ENCODE measurements around the gene IFITM2.
A peak's percentile ranks its signal among the peaks of the same experiment; 100 is the strongest.
"Not testable (repeated sequence)": the region's sequence is repeated elsewhere in the genome, so short reads cannot be mapped to it uniquely, and the experiment has no call there.

IFITM2 gene

GRCh38 chr11:311013-311748 lies 3.6 kb downstream of the IFITM2 start:
- DNase-seq: not testable (repeated sequence)

GRCh38 chr11:312092-312816 lies 4.6 kb downstream of the IFITM2 start:
- DNase-seq: no peak

DNA sequence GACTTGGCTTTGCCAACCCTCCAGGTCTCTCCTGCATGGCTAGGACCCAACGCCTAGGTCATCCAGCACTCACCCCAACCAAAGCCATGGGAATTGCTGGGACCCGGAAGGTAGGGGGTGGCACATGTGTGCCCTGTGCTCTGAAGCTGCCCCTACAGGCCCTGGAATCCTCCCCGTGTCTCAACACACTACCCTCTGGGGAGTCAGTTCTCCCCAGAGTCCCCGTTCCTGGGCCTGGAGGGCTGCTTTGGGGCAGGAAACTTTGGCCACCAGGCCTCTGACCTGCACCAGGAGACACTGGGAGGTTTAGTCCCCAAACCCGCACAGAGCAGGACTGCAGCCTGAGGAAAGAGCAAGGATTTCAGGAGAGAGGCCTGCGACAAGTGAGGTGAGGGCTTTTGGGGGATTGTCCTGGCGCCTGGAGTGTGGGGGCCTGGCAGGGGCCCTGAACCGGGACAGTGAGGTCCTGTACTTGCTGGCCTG lies 5.7 kb downstream of the IFITM2 start:
- DNase-seq: no peak

- DNase-seq: peak; percentile 50
Measured at GRCh38 chr11:313787-314553, 6.4 kb downstream of the IFITM2 start, which contains the start of gene IFITM1. TSS of gene IFITM1 (plus strand) at chr11:314040. CDS start at chr11:314171, 131 bp downstream.

- not testable (repeated sequence) for DNase-seq
Measured at GRCh38 chr11:314554-314875, 6.9 kb downstream of the IFITM2 start.

GRCh38 chr11:315051-315481 lies 7.5 kb downstream of the IFITM2 start:
- no peak for DNase-seq

DNA sequence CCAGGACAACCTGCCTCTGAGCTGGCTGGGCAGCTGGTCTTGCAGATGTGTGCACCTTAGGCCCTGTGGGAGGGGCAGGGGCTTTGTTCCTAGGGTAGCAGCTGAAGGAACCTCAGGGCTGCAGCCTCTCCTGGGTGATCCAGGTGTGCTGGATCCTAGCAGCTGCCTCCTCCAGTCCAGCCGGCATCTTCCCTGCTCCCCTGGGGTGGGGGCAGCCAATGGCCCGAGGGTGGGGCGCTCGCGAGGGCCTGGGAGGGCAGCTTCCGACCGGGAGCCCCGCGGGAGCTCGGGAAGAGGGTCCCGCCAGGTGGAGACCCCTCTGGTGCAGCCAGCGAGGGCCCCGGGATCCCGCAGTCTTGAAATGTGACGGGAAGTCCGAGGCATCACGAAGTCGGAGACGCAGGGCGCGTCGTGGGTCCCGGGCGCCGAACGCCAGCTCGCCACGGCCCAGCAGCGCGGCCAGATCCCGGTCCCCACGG lies 7.9 kb downstream of the IFITM2 start:
- DNase-seq: no peak

- DNase-seq: no peak
Measured at GRCh38 chr11:316031-316701, 8.6 kb downstream of the IFITM2 start.

GRCh38 chr11:316891-317301 lies 9.3 kb downstream of the IFITM2 start:
- no peak for DNase-seq

DNA sequence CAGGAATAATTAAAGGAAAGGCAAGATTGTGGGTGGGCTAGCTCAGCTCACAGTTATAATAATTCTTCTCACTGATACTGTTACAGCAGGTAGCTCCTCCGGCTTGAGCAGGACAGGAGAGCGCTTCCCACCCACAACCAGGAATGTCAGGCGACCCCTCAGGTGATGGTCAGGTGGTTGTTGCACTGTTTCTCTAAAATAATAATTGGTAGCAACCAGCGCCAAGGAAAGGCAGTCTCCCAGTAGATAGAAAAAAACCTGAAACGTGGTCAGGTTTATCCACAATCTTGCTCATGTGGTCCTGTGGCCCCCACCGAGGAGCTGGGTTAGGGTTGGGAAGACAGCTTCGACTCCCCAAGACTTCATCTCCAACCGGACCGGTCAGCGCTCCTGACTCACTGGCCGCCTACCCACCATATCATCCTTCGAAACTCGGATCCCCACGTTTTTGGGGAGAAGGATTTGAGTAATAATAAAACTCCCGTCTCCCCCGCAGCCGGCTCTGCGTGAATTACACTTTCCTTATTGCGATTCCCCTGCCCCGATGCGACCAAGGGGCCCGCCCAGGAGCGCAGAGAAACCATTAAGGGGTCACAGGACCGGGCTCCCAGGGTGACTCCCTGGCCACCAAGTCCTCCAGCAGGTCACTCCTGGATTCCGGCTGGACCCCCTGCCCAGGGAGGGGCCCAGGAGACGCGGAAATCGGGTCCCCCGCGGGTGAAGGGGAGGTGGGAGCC lies 10.2 kb downstream of the IFITM2 start:
- not testable (repeated sequence) for DNase-seq

- not testable (repeated sequence) for DNase-seq
Measured at GRCh38 chr11:318405-319120, 10.9 kb downstream of the IFITM2 start.

DNA sequence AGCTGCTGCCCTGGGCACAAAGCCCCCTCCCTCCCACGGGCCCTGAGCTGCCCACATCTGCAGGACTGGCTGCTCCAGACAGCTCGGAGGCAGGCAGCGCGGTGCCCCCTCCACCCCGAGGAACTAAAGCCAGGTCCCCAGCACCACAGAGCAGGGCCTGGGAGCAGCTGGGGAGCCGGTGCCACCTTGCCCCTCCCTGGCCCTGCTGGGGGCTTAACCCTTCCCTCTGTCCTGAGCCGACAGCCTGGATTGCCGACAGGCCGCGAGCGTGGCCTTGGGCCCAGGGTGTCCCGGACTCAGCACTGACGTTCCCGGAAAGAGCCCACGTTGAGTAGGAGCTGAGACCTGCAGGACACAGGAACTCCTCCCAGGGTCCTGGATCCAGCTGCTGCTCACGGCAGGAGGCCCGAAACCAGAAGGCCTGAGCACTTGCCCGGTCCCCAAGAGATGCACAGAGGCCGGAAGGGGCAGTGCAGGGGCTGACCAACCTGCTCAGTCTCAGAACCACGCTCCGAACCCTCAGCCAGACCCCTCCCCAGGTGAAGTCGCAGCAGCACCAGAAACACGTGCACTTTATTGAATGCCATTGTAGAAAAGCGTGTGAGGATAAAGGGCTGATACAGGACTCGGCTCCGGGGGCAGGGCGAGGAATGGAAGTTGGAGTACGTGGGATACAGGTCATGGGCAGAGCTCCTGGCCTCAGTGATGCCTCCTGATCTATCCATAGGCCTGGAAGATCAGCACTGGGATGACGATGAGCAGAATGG lies 11.7 kb downstream of the IFITM2 start:
- not testable (repeated sequence) for DNase-seq

DNA sequence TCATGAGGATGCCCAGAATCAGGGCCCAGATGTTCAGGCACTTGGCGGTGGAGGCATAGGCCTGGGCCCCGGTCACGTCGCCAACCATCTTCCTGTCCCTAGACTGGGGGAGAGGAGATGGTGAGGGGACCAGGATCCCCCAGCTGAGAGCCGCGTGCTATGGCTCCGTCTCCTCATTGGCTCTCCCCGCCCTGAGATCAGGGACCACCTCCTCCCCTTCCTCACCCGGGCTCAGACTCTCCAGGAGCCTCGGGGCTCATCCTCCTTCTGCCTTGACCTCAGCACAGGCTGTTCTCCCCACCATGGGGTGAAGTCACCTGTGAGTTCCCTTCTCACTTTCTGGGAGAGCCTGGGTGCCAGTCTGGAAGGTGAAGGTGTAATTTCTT lies 12.3 kb downstream of the IFITM2 start:
- not testable (repeated sequence) for DNase-seq

GRCh38 chr11:324156-324555 lies 16.5 kb downstream of the IFITM2 start:
- no peak for DNase-seq

DNA sequence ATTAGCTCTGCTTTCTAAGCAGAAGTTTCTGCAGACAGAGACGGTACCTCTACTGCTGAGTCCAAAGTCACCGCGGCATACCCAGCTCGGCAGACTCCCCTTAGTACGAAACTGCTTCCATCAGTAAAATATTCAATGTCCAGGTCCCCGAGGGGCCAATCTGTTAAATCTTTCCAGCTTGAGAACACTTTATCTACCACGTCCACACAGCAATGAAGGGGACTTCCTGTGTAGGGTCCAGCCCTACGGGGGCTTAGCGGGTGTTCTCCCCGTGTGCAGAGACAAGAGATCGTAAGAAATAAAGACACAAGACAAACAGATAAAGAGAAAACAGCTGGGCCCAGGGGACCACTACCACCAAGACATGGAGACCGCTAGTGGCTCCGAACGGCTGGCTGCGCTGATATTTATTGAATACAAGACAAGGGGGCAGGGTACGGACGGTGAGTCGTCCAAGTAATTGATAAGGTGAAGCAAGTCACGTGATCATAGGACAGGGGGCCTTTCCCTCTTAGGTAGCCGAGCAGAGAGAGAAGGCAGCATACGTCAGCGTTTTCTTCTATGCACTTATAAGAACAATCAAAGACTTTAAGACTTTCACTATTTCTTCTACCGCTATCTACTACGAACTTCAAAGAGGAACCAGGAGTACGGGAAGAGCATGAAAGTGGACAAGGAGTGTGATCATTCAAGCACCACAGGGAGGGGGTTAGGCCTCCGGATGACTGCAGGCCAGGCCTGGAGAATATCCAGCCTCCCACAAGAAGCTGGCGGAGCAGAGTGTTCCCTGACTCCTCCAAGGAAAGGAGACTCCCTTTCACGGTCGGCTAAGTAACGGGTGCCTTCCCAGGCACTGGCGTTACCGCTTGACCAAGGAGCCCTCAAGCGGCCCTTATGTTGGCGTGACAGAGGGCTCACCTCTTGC lies 17.2 kb downstream of the IFITM2 start:
- not testable (repeated sequence) for DNase-seq

- DNase-seq: no peak
Measured at GRCh38 chr11:325796-326591, 18.4 kb downstream of the IFITM2 start.

DNA sequence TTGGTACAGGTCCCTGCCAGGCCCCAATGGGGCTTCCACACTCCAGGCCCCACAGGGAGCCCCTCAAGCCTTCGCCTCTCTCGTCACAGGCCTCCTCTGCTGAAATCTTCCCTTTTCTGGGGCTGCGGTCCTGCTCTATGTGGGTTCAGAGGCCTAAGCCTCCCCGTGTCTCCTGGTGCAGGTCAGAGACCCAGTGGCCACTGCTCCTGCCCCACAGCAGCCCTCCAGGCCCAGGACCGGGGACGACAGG lies 18.9 kb downstream of the IFITM2 start:
- no peak for DNase-seq

DNA sequence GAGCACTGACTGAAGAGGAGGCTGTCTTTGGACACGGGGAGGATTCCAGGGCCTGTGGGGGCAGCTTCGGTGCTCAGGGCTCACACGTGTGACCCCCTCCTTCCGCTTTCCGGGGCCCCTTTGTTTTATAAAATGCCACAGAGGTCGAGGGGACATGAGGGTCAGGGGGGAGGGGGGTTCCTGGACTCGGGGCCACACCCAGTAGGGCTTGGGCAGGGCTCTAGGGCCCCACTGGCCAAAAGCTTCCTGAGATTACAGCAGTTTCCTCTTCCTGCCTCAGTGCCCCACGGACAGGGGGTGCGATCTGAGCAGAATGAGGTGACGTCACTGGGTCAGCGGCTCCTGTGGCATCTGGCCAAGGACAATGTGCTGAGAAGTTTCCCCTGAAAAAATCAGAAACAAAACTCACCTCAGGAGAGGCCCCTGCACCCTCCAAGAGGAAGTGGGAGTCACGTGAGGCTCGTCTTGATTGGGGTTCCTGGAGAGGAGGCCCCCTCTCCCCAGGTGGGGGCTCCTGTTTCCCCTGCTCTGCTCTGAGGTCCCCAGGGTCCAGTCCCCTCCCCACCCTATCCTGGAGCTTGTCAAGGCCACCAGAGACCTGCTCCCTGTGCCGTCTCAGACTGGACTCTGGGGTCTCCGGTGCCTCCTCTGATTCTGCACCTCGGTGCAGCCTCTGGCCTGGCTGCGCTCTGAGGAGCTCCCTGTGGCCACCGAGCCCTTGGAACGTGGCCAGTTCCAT lies 19.4 kb downstream of the IFITM2 start:
- DNase-seq: peak; percentile 64

All from stimulated activated CD4-positive, alpha-beta T cell treated with anti-CD3 and anti-CD28 coated beads, Interleukin-4, amount 100 ng/mL, for 24 hours (primary cell).